HG02885 (cell line): ENCODE data around the gene ITGB1.

Experiments used
- ATAC-seq: cut with Tn5 transposase; IDR thresholded peaks from one replicate; pipeline ENCODE4 v1.9.1; 2021; ENCODE audit warnings: mild to moderate bottlenecking; ENCODE audit not compliant: unreplicated experiment, poor library complexity

The ITGB1 gene

GRCh38 chr10:32956365-32957197 is 1.4 kb downstream of the ITGB1 start:
- ATAC-seq, result no peak

- ATAC-seq, result no peak
Observed at GRCh38 chr10:32955790-32956189, 2.2 kb downstream of the ITGB1 start.

- ATAC-seq, result no peak
Observed at GRCh38 chr10:32955299-32955772, 2.7 kb downstream of the ITGB1 start.

GRCh38 chr10:32954545-32955298 is 3.3 kb downstream of the ITGB1 start:
- ATAC-seq, result no peak

- no peak for ATAC-seq
Observed at GRCh38 chr10:32954080-32954479, 4.0 kb downstream of the ITGB1 start.

- no peak for ATAC-seq
Observed at GRCh38 chr10:32953277-32953927, 4.6 kb downstream of the ITGB1 start.

GRCh38 chr10:32952541-32953276 is 5.3 kb downstream of the ITGB1 start:
- ATAC-seq, result no peak

GRCh38 chr10:32952094-32952493 is 5.9 kb downstream of the ITGB1 start:
- no peak for ATAC-seq

- no peak for ATAC-seq
Observed at GRCh38 chr10:32951111-32951510, 6.9 kb downstream of the ITGB1 start.

GRCh38 chr10:32950591-32951108 is 7.4 kb downstream of the ITGB1 start:
- no peak for ATAC-seq

GRCh38 chr10:32949221-32949678 is 8.8 kb downstream of the ITGB1 start:
- peak; percentile 58 for ATAC-seq

GRCh38 chr10:32948451-32948850 is 9.6 kb downstream of the ITGB1 start:
- ATAC-seq, result no peak

- no peak for ATAC-seq
Observed at GRCh38 chr10:32947586-32947985, 10.4 kb downstream of the ITGB1 start.

GRCh38 chr10:32946108-32946507 is 11.9 kb downstream of the ITGB1 start:
- no peak for ATAC-seq

- no peak for ATAC-seq
Observed at GRCh38 chr10:32943854-32944661, 14.0 kb downstream of the ITGB1 start.

GRCh38 chr10:32943395-32943794 is 14.6 kb downstream of the ITGB1 start:
- peak; percentile 70 for ATAC-seq

GRCh38 chr10:32942081-32942480 is 15.9 kb downstream of the ITGB1 start:
- no peak for ATAC-seq

- ATAC-seq, result no peak
Observed at GRCh38 chr10:32941357-32941756, 16.7 kb downstream of the ITGB1 start.
